GM21528 (cell line): ENCODE data around the gene ARL6IP6.
A peak's percentile ranks its signal among the peaks of the same experiment; 100 is the strongest.
"Not testable (repeated sequence)": the region's sequence is repeated elsewhere in the genome, so short reads cannot be mapped to it uniquely, and the experiment has no call there.

Experiments used
- ATAC-seq: cut with Tn5 transposase; IDR thresholded peaks from one replicate; pipeline ENCODE4 v1.9.1; 2021; ENCODE audit warnings: mild to moderate bottlenecking, moderate library complexity; ENCODE audit not compliant: unreplicated experiment, low FRiP score

Gene ARL6IP6

DNA sequence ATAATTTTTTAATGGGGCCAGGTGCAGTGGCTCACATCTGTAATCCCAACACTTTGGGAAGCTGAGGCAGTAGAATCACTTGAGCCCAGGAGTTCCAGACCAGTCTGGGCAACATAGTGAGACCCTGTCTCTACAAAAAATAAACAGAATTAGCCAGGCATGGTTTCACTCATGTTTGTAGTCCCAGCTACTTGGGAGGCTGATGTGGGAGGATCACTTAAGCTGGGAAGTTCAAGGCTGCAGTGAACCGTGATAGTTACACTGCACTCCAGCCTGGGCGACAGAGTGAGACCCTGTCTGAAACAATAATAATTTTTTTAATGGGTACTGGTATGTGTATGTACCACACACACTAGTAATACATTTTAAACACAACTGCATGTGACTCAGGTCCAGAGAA, 2.4 kb downstream of the ARL6IP6 start:
- no peak for ATAC-seq

DNA sequence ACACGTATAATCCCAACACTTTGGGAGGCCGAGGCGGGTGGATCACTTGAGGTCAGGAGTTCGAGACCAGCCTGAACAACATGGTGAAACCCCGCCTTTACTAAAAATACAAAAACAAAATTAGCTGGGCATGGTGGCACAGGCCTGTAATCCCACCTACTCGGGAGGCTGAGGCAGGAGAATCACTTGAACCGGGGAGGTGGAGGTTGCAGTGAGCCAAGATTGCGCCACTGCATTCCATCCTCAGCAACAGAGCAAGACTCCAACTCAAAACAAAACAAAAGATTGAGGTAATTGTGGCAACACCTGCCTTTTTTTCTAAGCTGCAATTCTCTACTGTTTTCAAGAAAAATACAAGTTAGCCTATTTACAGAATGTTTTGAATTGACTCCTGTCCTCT, 4.2 kb downstream of the ARL6IP6 start:
- not testable (repeated sequence) for ATAC-seq

DNA sequence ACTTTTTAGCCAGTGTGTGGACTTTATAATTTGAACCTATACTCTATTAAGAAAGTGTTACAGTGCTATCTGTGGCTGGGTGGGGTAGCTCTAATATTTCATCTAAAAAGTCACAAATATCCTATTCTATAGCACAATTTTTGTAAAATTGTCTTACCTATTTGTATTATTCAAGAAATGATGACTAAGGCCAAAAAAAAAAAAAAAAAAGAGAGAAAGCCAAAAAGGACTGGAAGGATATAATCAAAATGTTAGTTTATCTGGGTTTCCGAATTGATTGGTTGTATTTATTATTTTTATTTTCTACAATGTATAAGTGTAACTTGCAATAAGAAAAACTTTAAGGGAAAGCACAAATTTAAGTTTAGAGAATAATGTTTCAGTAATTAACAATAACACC, 5.5 kb downstream of the ARL6IP6 start:
- no peak for ATAC-seq

- ATAC-seq: no peak
Measured at GRCh38 chr2:152729844-152730243, 11.4 kb downstream of the ARL6IP6 start.

DNA sequence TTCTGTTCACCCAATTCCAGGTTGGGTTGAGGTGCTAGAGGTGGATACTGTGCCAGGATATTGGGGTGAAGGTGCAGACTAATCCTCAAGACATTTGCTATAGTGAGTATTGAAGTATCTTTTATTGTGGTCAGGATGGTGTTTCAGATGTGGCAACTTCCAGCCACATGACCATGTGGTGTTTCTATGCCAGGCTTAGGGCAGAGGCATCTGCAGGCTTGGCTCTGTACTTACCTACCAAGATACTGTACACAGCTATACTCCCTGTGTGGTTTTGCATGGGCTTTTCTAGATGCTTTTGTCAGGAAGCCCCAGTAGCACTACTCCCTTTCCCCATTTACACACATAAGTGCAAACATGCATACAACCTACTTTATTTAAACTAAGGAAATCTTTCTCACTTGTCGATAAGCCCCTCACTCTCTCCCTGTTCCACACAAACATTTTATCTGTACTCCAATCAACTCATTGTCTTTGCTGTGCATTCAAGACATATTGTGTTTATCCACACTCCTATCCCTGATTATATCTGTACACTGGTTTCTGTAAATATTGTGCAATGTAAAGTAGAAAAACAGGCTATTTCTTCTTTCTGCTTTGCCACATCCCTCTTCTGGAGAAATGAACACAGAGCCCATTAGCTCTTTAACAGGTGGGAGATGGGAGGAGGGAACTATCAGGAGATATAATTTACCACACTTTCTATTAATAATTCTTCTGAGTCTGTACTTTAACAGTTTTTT, 12.3 kb downstream of the ARL6IP6 start:
- peak; percentile 76 for ATAC-seq

GRCh38 chr2:152737509-152737908, 19.1 kb downstream of the ARL6IP6 start:
- ATAC-seq: not testable (repeated sequence)

DNA sequence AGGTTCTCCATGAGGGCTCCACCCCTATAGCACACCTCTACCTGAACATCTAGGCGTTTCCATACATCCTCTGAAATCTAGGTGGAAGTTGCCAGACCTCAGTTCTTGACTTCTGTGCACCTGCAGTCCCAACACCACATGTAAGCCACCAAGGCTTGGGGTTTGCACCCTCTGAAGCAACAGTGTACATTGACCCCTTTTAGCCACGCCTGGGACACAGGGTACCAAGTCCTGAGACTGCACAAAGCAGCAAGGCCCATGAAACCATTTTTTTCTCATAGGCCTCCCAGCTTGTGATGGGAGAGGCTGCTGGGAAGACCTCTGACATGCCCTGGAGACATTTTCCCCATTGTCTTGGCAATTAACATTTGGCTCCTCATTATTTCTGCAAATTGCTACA, 20.0 kb downstream of the ARL6IP6 start:
- ATAC-seq: no peak

DNA sequence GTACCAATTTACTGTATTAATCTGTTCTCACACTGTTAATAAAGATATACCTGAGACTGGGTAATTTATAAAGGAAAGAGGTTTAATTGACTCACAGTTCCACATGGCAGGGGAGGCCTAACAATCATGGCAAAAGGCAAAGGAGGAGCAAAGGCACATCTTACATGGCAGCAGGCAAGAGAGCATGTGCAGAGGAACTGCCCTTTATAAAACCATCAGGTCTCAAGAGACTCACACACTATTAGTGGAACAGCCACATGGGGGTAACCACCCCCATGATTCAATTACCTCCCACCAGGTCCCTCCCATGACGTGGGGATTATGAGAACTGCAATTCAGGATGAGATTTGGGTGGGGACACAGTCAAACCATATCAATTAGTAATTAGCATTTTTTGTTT, 21.3 kb downstream of the ARL6IP6 start:
- not testable (repeated sequence) for ATAC-seq

GRCh38 chr2:152740743-152741328, 22.4 kb downstream of the ARL6IP6 start:
- peak; percentile 91 for ATAC-seq

DNA sequence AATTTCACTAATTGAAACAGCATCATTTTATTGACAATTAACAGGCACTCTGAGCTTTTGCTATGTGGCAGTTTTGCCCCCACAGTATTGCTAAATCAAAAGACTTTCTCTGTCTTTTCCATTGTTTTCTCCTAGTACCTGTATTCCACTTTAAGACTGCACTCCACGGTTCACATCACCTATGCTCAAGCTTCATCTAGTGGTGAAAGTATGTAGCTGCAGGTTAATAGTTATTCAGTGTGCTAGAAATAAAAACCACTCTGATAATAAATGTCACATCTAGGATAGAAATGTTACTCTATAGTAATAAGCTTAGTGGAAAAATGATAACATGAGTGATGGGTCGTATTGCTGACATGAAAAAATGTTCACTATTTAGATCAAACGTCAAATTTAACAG, 24.6 kb downstream of the ARL6IP6 start:
- peak; percentile 61 for ATAC-seq

GRCh38 chr2:152747751-152748150, 29.3 kb downstream of the ARL6IP6 start:
- not testable (repeated sequence) for ATAC-seq

DNA sequence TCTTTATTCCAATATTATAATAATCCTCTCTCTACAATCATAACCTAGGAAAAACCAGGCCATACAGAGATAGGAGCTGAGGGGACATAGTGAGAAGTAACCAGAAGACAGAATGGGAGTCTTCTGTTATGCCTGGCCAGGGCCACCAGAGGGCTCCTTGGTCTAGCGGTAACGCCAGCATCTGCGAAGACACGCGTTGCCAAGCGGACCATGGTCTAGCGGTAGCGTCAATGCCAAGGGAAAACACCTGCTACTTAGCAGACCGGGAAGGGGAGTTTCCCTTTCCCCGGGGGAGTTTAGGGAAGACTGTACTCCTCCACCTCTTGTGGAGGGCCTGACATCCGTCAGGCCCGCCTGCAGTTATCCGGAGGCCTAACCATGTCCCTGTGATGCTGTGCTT, 36.6 kb downstream of the ARL6IP6 start:
- ATAC-seq: no peak

- no peak for ATAC-seq
Measured at GRCh38 chr2:152759290-152760072, 41.1 kb downstream of the ARL6IP6 start.

GRCh38 chr2:152761214-152761613, 42.8 kb downstream of the ARL6IP6 start:
- ATAC-seq: no peak

- no peak for ATAC-seq
Measured at GRCh38 chr2:152762202-152762601, 43.8 kb downstream of the ARL6IP6 start.

DNA sequence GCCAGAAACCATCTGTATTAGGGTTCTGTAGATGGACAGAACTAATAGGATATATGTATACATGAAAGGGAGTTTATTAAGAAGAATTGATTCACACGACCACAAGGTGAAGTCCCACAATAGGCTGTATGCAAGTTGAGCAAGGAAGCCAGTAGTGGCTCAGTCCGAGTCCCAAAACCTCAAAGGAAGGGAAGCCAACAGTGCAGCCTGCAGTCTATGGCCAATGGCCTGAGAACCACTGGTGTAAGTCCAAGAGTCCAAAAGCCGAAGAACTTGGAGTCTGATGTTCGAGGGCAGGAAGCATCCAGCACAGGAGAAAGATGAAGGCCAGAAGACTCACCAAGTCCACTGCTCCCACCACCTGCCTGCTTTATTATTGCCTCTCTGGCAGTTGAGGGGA, 44.8 kb downstream of the ARL6IP6 start:
- not testable (repeated sequence) for ATAC-seq

- no peak for ATAC-seq
Measured at GRCh38 chr2:152763651-152764050, 45.2 kb downstream of the ARL6IP6 start.

- no peak for ATAC-seq
Measured at GRCh38 chr2:152766928-152767327, 48.5 kb downstream of the ARL6IP6 start.

DNA sequence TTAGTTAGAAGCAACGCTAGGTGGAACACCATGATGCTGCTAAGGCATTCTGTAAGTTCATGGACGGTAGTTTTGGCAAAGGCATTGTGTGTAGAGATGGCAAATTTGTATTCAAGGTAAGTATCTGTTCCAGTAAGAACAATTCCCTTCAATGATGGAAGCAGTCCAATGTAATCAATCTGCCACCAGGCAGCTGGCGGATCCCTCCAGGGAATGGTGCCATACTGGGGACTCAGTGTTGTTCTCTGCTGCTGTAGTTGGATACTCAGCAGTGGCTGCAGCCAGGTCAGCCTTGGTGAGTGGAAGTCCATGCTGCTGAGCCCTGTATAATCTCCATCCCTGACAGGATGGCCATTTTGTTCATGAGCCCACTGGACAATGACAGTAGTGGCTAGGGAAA, 62.8 kb downstream of the ARL6IP6 start:
- no peak for ATAC-seq

- no peak for ATAC-seq
Measured at GRCh38 chr2:152782171-152782570, 63.8 kb downstream of the ARL6IP6 start.

- no peak for ATAC-seq
Measured at GRCh38 chr2:152790883-152791282, 72.5 kb downstream of the ARL6IP6 start.
